Mesenchymal stem cell (in vitro differentiated cells and primary cell): Measurements from ENCODE around the gene CLK2.

Experiments used
- DNase-seq: peaks from one replicate; pipeline ENCODE4 v3.0.0-alpha.2; 2013
- H2AFZ ChIP-seq: one replicate; pipeline ENCODE4 v1.6.1; 2013; ENCODE audit warnings: low read depth, mild to moderate bottlenecking, control low read depth, inconsistent platforms, low read length, moderate library complexity
- H2AK5ac ChIP-seq: 2 replicates; pipeline ENCODE4 v1.6.1; 2013; ENCODE audit warnings: low read length, moderate library complexity, mild to moderate bottlenecking, inconsistent platforms; ENCODE audit not compliant: severe bottlenecking
- H2BK120ac ChIP-seq: one replicate; pipeline ENCODE4 v1.6.1; 2013; ENCODE audit warnings: low read depth, mild to moderate bottlenecking, inconsistent platforms, low read length, moderate library complexity
- H2BK12ac ChIP-seq, 2 experiments: one replicate each; pipeline ENCODE4 v1.6.1; 2013; ENCODE audit warnings: inconsistent platforms in 2 of 2, low read length in 2 of 2, mild to moderate bottlenecking in 2 of 2, moderate library complexity in 2 of 2, control low read depth in 1 of 2
- H2BK15ac ChIP-seq: one replicate; pipeline ENCODE4 v1.6.1; 2013; ENCODE audit warnings: mild to moderate bottlenecking, low read depth, inconsistent platforms; ENCODE audit not compliant: poor library complexity, severe bottlenecking
- H2BK5ac ChIP-seq: 2 replicates; pipeline ENCODE4 v1.6.1; 2013; ENCODE audit warnings: low read depth, mild to moderate bottlenecking, low read length, control low read depth, inconsistent platforms; ENCODE audit not compliant: poor library complexity, severe bottlenecking
- H3K14ac ChIP-seq, 2 experiments: one replicate each; pipeline ENCODE4 v1.6.1; 2013; ENCODE audit warnings: inconsistent platforms in 2 of 2, low read length in 2 of 2, control low read depth in 1 of 2, mild to moderate bottlenecking in 1 of 2, moderate library complexity in 1 of 2
- H3K18ac ChIP-seq, 2 experiments: one replicate each; pipeline ENCODE4 v1.6.1; 2013; ENCODE audit warnings: inconsistent platforms in 2 of 2, low read length in 2 of 2, control low read depth in 1 of 2, low read depth in 1 of 2, mild to moderate bottlenecking in 1 of 2
- H3K23ac ChIP-seq, 2 experiments: one replicate each; pipeline ENCODE4 v1.6.1; 2013; ENCODE audit warnings: inconsistent platforms in 2 of 2, low read length in 2 of 2, mild to moderate bottlenecking in 2 of 2, moderate library complexity in 2 of 2, control low read depth in 1 of 2
- H3K27ac ChIP-seq: 2 replicates; pipeline ENCODE4 v1.5.1; 2013; ENCODE audit warnings: mild to moderate bottlenecking, moderate library complexity, low read length, control low read depth, inconsistent platforms; ENCODE audit not compliant: poor library complexity, severe bottlenecking
- H3K27me3 ChIP-seq, 2 experiments: 2 replicates each; pipeline versions ENCODE4 v1.6.1 to v1.7.0; 2013; ENCODE audit warnings: low read length in 2 of 2, mild to moderate bottlenecking in 2 of 2, moderate library complexity in 2 of 2, control low read depth in 1 of 2, inconsistent platforms in 1 of 2; ENCODE audit not compliant: control insufficient read depth in 1 of 2, insufficient read depth in 1 of 2
- H3K36me3 ChIP-seq, 2 experiments: 2 replicates each; pipeline versions ENCODE4 v1.6.1 to v1.7.0; 2013; ENCODE audit warnings: low read length in 2 of 2, control low read depth in 1 of 2, inconsistent platforms in 1 of 2, low read depth in 1 of 2, mild to moderate bottlenecking in 1 of 2; ENCODE audit not compliant: insufficient read depth in 2 of 2, control insufficient read depth in 1 of 2
- H3K4ac ChIP-seq, 2 experiments: one replicate each; pipeline ENCODE4 v1.6.1; 2013; ENCODE audit warnings: inconsistent platforms in 2 of 2, low read length in 2 of 2, mild to moderate bottlenecking in 2 of 2, moderate library complexity in 2 of 2, control low read depth in 1 of 2, low read depth in 1 of 2
- H3K4me1 ChIP-seq: 2 replicates; pipeline ENCODE4 v1.6.1; 2013; ENCODE audit warnings: low read depth, low read length, control low read depth; ENCODE audit not compliant: control insufficient read depth, insufficient read depth
- H3K4me2 ChIP-seq: 2 replicates; pipeline ENCODE4 v1.6.1; 2013; ENCODE audit warnings: low read length, mild to moderate bottlenecking, inconsistent platforms; ENCODE audit not compliant: poor library complexity, severe bottlenecking
- H3K4me3 ChIP-seq, 2 experiments: 2 replicates each; pipeline versions ENCODE4 v1.5.1 to v1.7.0; 2013; ENCODE audit warnings: low read length in 2 of 2, mild to moderate bottlenecking in 2 of 2, control low read depth in 1 of 2, low read depth in 1 of 2; ENCODE audit not compliant: insufficient read depth in 1 of 2
- H3K79me1 ChIP-seq: replicated peaks from 2 replicates; pipeline ENCODE4 v1.6.1; 2013; ENCODE audit warnings: mild to moderate bottlenecking, control low read depth, low read length, inconsistent platforms; ENCODE audit not compliant: poor library complexity, severe bottlenecking
- H3K9ac ChIP-seq: 2 replicates; pipeline ENCODE4 v1.7.0; 2013; ENCODE audit warnings: mild to moderate bottlenecking, low read length, moderate library complexity
- H3K9me3 ChIP-seq: 2 replicates; pipeline ENCODE4 v1.7.0; 2013; ENCODE audit warnings: mild to moderate bottlenecking, low read length; ENCODE audit not compliant: control insufficient read depth
- H4K8ac ChIP-seq: one replicate; pipeline ENCODE4 v1.6.1; 2013; ENCODE audit warnings: inconsistent platforms, mild to moderate bottlenecking, low read length, moderate library complexity
- H4K91ac ChIP-seq: one replicate; pipeline ENCODE4 v1.6.1; 2013; ENCODE audit warnings: mild to moderate bottlenecking, low read length, inconsistent platforms
- WGBS: methylation state at CpG from one replicate; pipeline ENCODE4 v1.1.7; 2013; ENCODE audit warnings: mixed read lengths; 5-methylcytosine and 5-hydroxymethylcytosine counted together

The CLK2 gene

DNA sequence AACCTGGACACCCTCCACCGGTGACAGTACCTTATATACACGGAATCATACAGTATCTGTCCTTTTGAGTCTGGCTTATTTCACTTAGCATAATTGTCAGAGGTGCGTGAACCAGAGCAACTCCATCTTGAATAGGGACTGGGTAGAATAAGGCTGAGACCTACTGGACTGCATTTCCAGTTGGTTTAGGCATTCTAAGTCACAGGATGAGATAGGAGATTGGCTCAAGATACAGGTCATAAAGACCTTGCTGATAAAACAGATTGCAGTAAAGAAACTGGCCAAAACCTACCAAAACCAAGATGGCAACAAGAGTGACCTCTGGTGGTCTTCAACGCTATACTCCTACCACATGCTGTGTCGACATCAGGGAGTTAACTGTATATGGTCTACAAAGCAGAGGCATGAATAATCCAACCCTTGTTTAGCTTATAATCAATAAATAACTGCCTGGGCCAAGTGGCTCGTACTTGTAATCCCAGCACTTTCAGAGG, 34.0 kb upstream of the CLK2 start:
- no peak overlapping the region for H3K4ac ChIP-seq
- H2AFZ ChIP-seq = no peak overlapping the region
- H2BK120ac ChIP-seq = peak overlapping the region; percentile 1
- H3K9me3 ChIP-seq = no peaks in the 10 kb centered on the region
- peak overlapping the region; percentile 93 for H3K9ac ChIP-seq
- peak overlapping the region in 1 of 2 experiments; percentile 84 for H2BK12ac ChIP-seq
- H4K8ac ChIP-seq = peak overlapping the region; percentile 37
- H3K18ac ChIP-seq = no peak overlapping the region
- H4K91ac ChIP-seq = peak overlapping the region; percentile 50
- no peak overlapping the region for H3K23ac ChIP-seq
- H3K27ac ChIP-seq = no peak overlapping the region
- no peak overlapping the region for H3K14ac ChIP-seq
- no peak overlapping the region for H2BK5ac ChIP-seq
- DNase-seq = peak; percentile 72
- H2BK15ac ChIP-seq = peak overlapping the region; percentile 7
- peak overlapping the region; percentile 36 for H2AK5ac ChIP-seq
- H3K79me1 ChIP-seq = peaks cover 6% of the 10 kb centered on the region
- H3K4me2 ChIP-seq = no peak overlapping the region
- WGBS = 71% methylated on average over 6 of the region's 6 CpGs
- H3K4me3 ChIP-seq = no peak overlapping the region
- H3K36me3 ChIP-seq = peaks cover 10 to 21% of the 10 kb centered on the region in 2 experiments
- peaks cover 20% of the 10 kb centered on the region for H3K4me1 ChIP-seq
- H3K27me3 ChIP-seq = no peaks in the 10 kb centered on the region

DNA sequence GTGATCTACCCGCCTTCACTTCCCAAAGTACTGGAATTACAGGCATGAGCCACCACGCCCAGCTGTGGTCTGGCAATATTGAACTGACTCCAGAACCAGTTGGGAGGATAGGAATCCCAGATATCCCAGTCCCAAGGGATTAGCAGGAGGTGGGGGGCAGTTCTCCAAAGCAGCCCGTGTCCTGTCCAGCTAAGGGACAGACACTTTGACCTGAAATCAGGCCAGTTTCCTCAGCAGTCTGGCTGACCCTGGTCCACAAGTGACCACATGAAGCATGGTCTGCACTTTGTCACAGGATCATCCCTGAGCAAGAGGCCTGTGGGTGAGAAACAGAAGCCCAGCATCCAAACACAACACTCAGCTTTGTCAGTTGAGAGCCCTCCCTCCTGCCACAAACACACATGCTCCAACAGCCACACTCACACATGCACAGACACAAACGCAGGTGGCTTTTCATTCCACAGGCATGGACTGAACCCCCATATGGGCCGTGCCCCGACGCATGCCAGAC, 32.6 kb upstream of the CLK2 start:
- Histone ChIP-seq H3K27me3 (no peaks in the 10 kb centered on the region), H2BK5ac (no peak overlapping the region), H4K91ac (peak overlapping the region; percentile 87), H3K4ac (no peak overlapping the region), H3K18ac (peak overlapping the region in 1 of 2 experiments; percentile 87), H3K36me3 (peaks cover 6 to 10% of the 10 kb centered on the region in 2 experiments), H2AK5ac (peak overlapping the region; percentile 83), H2BK15ac (no peak overlapping the region), H3K9ac (no peak overlapping the region), H3K23ac (peak overlapping the region in 1 of 2 experiments; percentile 79), H2BK120ac (no peak overlapping the region), H3K9me3 (no peaks in the 10 kb centered on the region), H3K14ac (peak overlapping the region in 1 of 2 experiments; percentile 51), H3K4me1 (peaks cover 20% of the 10 kb centered on the region), H2BK12ac (peak overlapping the region; percentile 18 to 97), H3K4me3 (no peak overlapping the region), H3K27ac (no peak overlapping the region), H3K79me1 (peaks cover 2% of the 10 kb centered on the region), H2AFZ (peak overlapping the region; percentile 46), H4K8ac (peak overlapping the region; percentile 45), H3K4me2 (no peak overlapping the region)
- 57% methylated on average over 7 of the region's 7 CpGs for WGBS
- peak; percentile 62 for DNase-seq

DNA sequence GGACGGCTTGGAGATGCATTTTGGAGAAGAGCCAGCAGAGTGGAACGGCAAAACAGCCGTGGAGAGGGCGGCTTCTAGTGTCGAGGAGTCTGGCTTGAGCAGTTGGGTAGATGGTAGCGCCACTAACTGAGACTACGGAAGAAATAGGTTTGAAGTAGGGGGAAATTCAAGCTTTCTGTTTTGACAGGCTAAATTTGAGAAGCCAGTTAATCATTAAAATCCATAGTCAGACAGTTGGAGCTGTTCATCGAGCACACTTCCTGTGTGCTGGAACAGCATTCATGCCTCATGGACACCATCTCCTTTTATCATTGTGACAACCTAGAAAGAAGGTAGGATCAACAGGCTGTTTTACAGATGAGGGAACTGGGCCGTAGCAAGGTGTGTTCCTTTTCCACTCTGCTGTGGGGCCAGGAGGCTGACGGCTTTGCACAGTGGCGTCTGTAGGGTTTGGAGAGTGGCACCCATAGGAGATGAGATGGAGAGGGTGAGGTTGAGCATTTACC, 31.3 kb upstream of the CLK2 start:
- Histone ChIP-seq H3K4ac (no peak overlapping the region), H3K18ac (no peak overlapping the region), H3K36me3 (peaks cover 0 to 3% of the 10 kb centered on the region in 2 experiments), H3K23ac (no peak overlapping the region), H2BK120ac (no peak overlapping the region), H4K91ac (no peak overlapping the region), H2BK15ac (no peak overlapping the region), H3K14ac (no peak overlapping the region), H2AK5ac (no peak overlapping the region), H2BK12ac (peak overlapping the region in 1 of 2 experiments; percentile 37), H3K4me1 (peaks cover 16% of the 10 kb centered on the region), H2AFZ (no peak overlapping the region), H3K9me3 (no peaks in the 10 kb centered on the region), H3K27ac (peak overlapping the region; percentile 62), H3K9ac (no peak overlapping the region), H2BK5ac (no peak overlapping the region), H4K8ac (no peak overlapping the region), H3K4me2 (peak overlapping the region; percentile 21), H3K27me3 (no peaks in the 10 kb centered on the region), H3K4me3 (no peak overlapping the region), H3K79me1 (peaks cover 2% of the 10 kb centered on the region)
- DNase-seq = no peak
- 94% methylated on average over 11 of the region's 11 CpGs for WGBS

DNA sequence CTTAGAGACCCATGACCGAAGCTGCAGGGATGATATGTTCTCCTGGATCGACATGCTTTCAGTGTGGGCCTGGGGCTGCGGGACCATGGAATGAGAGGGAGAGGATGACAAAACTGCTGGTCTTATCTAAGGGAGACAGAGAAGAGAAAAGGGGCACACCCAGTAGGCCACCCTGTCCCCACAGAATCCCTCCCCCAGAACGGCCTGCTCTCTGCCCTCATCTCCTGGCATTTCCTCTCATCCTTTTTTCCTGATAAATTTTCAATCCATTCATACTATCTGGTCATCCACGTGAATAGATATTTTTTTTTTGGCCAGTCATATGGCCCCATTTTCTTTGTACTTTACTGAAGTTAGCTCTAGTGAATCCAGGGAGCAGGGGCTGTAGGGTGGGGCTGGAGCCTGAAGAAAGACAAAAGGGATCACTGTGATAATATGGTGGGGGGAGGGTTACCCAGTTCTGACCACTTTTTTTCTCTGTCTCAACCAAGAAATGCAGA, 28.1 kb upstream of the CLK2 start, which contains the start of gene PKLR:
TSS of gene PKLR (minus strand) at position 97 of the 500 bp plus-strand sequence. CDS start at position 54, 43 bp downstream.
- Histone ChIP-seq H3K9me3 (no peaks in the 10 kb centered on the region), H3K27me3 (peaks cover 14 to 15% of the 10 kb centered on the region in 2 experiments), H2AK5ac (no peak within 1 kb of the TSS), H3K36me3 (peaks cover 0 to 3% of the 10 kb centered on the region in 2 experiments), H3K79me1 (peaks cover 2% of the 10 kb centered on the region), H2BK12ac (no peak within 1 kb of the TSS), H3K4me3 (no peak within 1 kb of the TSS), H3K4me1 (peaks cover 12% of the 10 kb centered on the region), H3K27ac (no peak within 1 kb of the TSS), H4K91ac (no peak within 1 kb of the TSS), H2BK120ac (no peak within 1 kb of the TSS), H2BK15ac (no peak within 1 kb of the TSS), H4K8ac (no peak within 1 kb of the TSS), H3K18ac (no peak within 1 kb of the TSS), H3K9ac (no peak within 1 kb of the TSS), H3K23ac (no peak within 1 kb of the TSS), H3K4ac (no peak within 1 kb of the TSS), H2AFZ (no peak within 1 kb of the TSS), H2BK5ac (no peak within 1 kb of the TSS), H3K14ac (no peak within 1 kb of the TSS), H3K4me2 (no peak within 1 kb of the TSS)
- no peak for DNase-seq
- WGBS = 85% methylated on average over 5 of the region's 5 CpGs
